ENCODE results near the gene APBB3. TPM values are rescaled to one million over a fixed set of nuclear protein-coding genes. Genes with fewer than 3 reads are reported as not detected.

The APBB3 gene
- total and polyA plus RNA-seq, 9 of the 15 experiments (the other 6 are each of a cell fraction or from before 2014, with no cell fraction given) = 0.17 to 24.3 (median 9.5) TPM

DNA sequence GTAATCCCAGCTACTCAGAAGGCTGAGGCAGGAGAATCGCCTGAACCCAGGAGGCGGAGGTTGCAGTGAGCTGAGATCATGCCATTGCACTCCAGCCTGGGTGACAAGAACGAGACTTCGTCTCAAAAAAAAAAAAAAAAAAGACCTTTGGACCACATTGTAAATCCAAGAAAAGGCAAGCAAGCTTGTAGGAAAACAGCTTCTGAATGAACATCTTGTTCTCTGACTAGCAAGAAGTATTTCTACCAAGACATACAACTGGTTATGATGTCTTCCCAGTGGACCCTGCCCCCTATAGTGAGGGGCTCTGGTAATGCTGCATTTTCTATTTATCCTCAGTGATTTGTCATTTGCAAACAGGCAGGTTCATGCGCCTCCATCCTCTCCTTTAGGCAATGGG is 21.4 kb downstream of the APBB3 start:
- FAIRE-seq = no peak
- WGBS (ENCODE audit: insufficient coverage, low coverage, missing lambda C conversion rate) = 94% methylated on average over 1 of the region's 5 CpGs
- H3K9ac ChIP-seq (ENCODE audit: insufficient read depth in 1 of 2, low read depth in 2 of 2, low read length in 2 of 2) = no peak overlapping the region
- H4K20me1 ChIP-seq (replicated peaks; ENCODE audit: control insufficient read depth, insufficient read depth, low read length) = no peaks in the 10 kb centered on the region
- H3K79me2 ChIP-seq (ENCODE audit: control insufficient read depth, insufficient read depth, low read length) = peaks cover 2% of the 10 kb centered on the region; the same call in 1 of the 3 replicates
- DNase-seq (ENCODE audit: extremely low read depth in 1 of 4, low spot score in 3 of 4) = no peak
- ChIA-PET CTCF (ENCODE audit: low intra/inter-chr PET ratio) (no interaction called here), POLR2A (no interaction called here)
- no peak overlapping the region for H3K27ac ChIP-seq (ENCODE audit: extremely low read depth, low read depth, low read length)
- TF ChIP-seq, protein P1, sequence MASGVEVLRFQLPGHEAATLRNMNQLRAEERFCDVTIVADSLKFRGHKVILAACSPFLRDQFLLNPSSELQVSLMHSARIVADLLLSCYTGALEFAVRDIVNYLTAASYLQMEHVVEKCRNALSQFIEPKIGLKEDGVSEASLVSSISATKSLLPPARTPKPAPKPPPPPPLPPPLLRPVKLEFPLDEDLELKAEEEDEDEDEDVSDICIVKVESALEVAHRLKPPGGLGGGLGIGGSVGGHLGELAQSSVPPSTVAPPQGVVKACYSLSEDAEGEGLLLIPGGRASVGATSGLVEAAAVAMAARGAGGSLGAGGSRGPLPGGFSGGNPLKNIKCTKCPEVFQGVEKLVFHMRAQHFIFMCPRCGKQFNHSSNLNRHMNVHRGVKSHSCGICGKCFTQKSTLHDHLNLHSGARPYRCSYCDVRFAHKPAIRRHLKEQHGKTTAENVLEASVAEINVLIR (CRISPR knock-in tag; IDR thresholded peaks at IDR 0.05) = no peak
- in situ Hi-C loops (cut with MboI) (no loop called here), intact Hi-C loops (cut with micrococcal nuclease) (no loop called here)
- no peak overlapping the region for H3K4me3 ChIP-seq
- ATAC-seq = no peak
- no peak overlapping the region for H2AFZ ChIP-seq (ENCODE audit: low read depth, low read length)
- no TSS peak for BruUV-seq (replicated peaks)
- peaks cover 63% of the 10 kb centered on the region; the same call in 2 of the 3 replicates for H3K36me3 ChIP-seq (ENCODE audit: control insufficient read depth, insufficient read depth, low read length)
- no peak overlapping the region for H3K4me2 ChIP-seq (ENCODE audit: insufficient read depth, low read length)
- peaks cover 10 to 12% of the 10 kb centered on the region in 2 experiments; a peak in 4 of 5 replicates for H3K4me1 ChIP-seq (replicated peaks in 1 of 2; ENCODE audit: control insufficient read depth in 2 of 2, insufficient read depth in 2 of 2, low read length in 2 of 2)
- H3K9me1 ChIP-seq (ENCODE audit: control insufficient read depth, insufficient read depth, low read length) = peaks cover 3% of the 10 kb centered on the region
- H3K27me3 ChIP-seq (ENCODE audit: control insufficient read depth in 2 of 2, insufficient read depth in 2 of 2, low read length in 2 of 2) = no peaks in the 10 kb centered on the region
- no peaks in the 10 kb centered on the region for H3K9me3 ChIP-seq (replicated peaks; ENCODE audit: control insufficient read depth, insufficient read depth, low read depth, low read length)

DNA sequence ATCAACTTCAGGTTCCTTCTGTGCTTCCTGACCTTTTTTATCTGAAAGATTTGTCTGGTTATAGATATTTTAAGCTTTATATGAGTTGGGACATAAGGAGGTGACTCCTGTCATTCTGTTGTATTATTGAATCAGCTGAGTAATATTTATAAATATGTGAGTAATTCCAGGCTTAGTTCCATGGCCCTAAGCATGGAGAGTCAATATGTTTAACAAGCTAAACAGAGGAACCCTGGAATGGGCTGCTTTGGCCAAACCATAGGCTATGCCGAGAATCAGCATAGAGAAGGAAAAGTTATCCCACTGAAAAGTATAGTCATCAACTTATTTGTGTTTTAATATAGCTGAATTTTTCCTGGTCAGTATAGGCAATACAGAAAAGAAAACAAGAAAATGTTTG is 24.2 kb downstream of the APBB3 start:
- Histone ChIP-seq H3K9ac (ENCODE audit: insufficient read depth in 1 of 2, low read depth in 2 of 2, low read length in 2 of 2) (no peak overlapping the region), H3K36me3 (ENCODE audit: control insufficient read depth, insufficient read depth, low read length) (peaks cover 86% of the 10 kb centered on the region; the same call in 2 of the 3 replicates), H3K79me2 (ENCODE audit: control insufficient read depth, insufficient read depth, low read length) (no peaks in the 10 kb centered on the region), H3K27me3 (ENCODE audit: control insufficient read depth in 2 of 2, insufficient read depth in 2 of 2, low read length in 2 of 2) (no peaks in the 10 kb centered on the region), H3K4me1 (replicated peaks in 1 of 2; ENCODE audit: control insufficient read depth in 2 of 2, insufficient read depth in 2 of 2, low read length in 2 of 2) (no peaks in the 10 kb centered on the region), H3K9me3 (replicated peaks; ENCODE audit: control insufficient read depth, insufficient read depth, low read depth, low read length) (no peaks in the 10 kb centered on the region), H2AFZ (ENCODE audit: low read depth, low read length) (no peak overlapping the region), H3K4me3 (no peak overlapping the region), H3K9me1 (ENCODE audit: control insufficient read depth, insufficient read depth, low read length) (no peaks in the 10 kb centered on the region), H4K20me1 (replicated peaks; ENCODE audit: control insufficient read depth, insufficient read depth, low read length) (no peaks in the 10 kb centered on the region), H3K4me2 (ENCODE audit: insufficient read depth, low read length) (no peak overlapping the region), H3K27ac (ENCODE audit: extremely low read depth, low read depth, low read length) (no peak overlapping the region)
- DNase-seq (ENCODE audit: extremely low read depth in 1 of 4, low spot score in 3 of 4) (no peak), ATAC-seq (no peak), FAIRE-seq (no peak)
- in situ Hi-C loops (cut with MboI) = no loop called here
- ChIA-PET CTCF (ENCODE audit: low intra/inter-chr PET ratio) (no interaction called here), POLR2A (interaction anchor here (0.5 to 1.5 kb wide), 4 partner anchors 11 to 1997 kb away, joined by 3 read pairs; partner anchors contain the start of gene PCDHA1)
- intact Hi-C loops (cut with micrococcal nuclease) = no loop called here
- 100% methylated on average over 1 of the region's 1 CpG for WGBS (ENCODE audit: insufficient coverage, low coverage, missing lambda C conversion rate)
- no TSS peak for BruUV-seq (replicated peaks)
- TF ChIP-seq BRD4 (IDR thresholded peaks at IDR 0.05) = no peak
- no peak for TF ChIP-seq FOS (IDR thresholded peaks at IDR 0.05; ENCODE audit: extremely low read depth, insufficient read length)
- TF ChIP-seq HDAC8 (tag; IDR thresholded peaks at IDR 0.05) = no peak
- no peak for TF ChIP-seq RFX7 (CRISPR knock-in tag; IDR thresholded peaks at IDR 0.05)
- TF ChIP-seq, protein P2, sequence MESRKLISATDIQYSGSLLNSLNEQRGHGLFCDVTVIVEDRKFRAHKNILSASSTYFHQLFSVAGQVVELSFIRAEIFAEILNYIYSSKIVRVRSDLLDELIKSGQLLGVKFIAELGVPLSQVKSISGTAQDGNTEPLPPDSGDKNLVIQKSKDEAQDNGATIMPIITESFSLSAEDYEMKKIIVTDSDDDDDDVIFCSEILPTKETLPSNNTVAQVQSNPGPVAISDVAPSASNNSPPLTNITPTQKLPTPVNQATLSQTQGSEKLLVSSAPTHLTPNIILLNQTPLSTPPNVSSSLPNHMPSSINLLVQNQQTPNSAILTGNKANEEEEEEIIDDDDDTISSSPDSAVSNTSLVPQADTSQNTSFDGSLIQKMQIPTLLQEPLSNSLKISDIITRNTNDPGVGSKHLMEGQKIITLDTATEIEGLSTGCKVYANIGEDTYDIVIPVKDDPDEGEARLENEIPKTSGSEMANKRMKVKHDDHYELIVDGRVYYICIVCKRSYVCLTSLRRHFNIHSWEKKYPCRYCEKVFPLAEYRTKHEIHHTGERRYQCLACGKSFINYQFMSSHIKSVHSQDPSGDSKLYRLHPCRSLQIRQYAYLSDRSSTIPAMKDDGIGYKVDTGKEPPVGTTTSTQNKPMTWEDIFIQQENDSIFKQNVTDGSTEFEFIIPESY (CRISPR knock-in tag; IDR thresholded peaks at IDR 0.05) = no peak
- no peak for TF ChIP-seq ZNF445 (CRISPR knock-in tag; IDR thresholded peaks at IDR 0.05; ENCODE audit: low read depth)
- TF ChIP-seq, protein P3, sequence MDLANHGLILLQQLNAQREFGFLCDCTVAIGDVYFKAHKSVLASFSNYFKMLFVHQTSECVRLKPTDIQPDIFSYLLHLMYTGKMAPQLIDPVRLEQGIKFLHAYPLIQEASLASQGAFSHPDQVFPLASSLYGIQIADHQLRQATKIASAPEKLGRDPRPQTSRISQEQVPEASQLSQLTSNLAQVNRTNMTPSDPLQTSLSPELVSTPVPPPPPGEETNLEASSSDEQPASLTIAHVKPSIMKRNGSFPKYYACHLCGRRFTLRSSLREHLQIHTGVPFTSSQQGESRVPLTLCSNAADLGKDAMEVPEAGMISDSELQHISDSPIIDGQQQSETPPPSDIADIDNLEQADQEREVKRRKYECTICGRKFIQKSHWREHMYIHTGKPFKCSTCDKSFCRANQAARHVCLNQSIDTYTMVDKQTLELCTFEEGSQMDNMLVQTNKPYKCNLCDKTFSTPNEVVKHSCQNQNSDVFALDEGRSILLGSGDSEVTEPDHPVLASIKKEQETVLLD (IDR thresholded peaks at IDR 0.05) = no peak
- TF ChIP-seq ZNF146 (CRISPR knock-in tag; IDR thresholded peaks at IDR 0.05; ENCODE audit: unreplicated experiment) = no peak
- TF ChIP-seq JUNB (CRISPR knock-in tag; conservative IDR thresholded peaks at IDR 0.05) = no peak
- no peak for TF ChIP-seq ZNF408 (CRISPR knock-in tag; IDR thresholded peaks at IDR 0.05; ENCODE audit: low read depth)
- TF ChIP-seq, protein P4, sequence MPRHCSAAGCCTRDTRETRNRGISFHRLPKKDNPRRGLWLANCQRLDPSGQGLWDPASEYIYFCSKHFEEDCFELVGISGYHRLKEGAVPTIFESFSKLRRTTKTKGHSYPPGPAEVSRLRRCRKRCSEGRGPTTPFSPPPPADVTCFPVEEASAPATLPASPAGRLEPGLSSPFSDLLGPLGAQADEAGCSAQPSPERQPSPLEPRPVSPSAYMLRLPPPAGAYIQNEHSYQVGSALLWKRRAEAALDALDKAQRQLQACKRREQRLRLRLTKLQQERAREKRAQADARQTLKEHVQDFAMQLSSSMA (CRISPR knock-in tag; IDR thresholded peaks at IDR 0.05) = no peak

All from K562 (cell line).